Mesendoderm (in vitro differentiated cells): ENCODE measurements around the gene INHBB.

Experiments used
- DNase-seq: peaks from one replicate; pipeline ENCODE4 v3.0.0; 2013
- H2AK5ac ChIP-seq: 2 replicates; pipeline ENCODE4 v1.6.1; 2013; ENCODE audit warnings: low read length, inconsistent platforms
- H2BK120ac ChIP-seq: 2 replicates; pipeline ENCODE4 v1.6.1; 2013; ENCODE audit warnings: low read depth, mild to moderate bottlenecking, low read length, moderate library complexity, mixed read lengths
- H2BK15ac ChIP-seq: replicated peaks from 2 replicates; pipeline ENCODE4 v1.6.1; 2013; ENCODE audit warnings: low read depth, mild to moderate bottlenecking, moderate library complexity
- H2BK5ac ChIP-seq: 2 replicates; pipeline ENCODE4 v1.6.1; 2013; ENCODE audit warnings: low read length, inconsistent platforms
- H3K18ac ChIP-seq: 2 replicates; pipeline ENCODE4 v1.6.1; 2013; ENCODE audit warnings: mild to moderate bottlenecking, low read length, mixed read lengths
- H3K23ac ChIP-seq: one replicate; pipeline ENCODE4 v1.6.1; 2013; ENCODE audit warnings: low read length
- H3K27ac ChIP-seq: 2 replicates; pipeline ENCODE4 v1.5.1; 2013; ENCODE audit warnings: low read depth, mild to moderate bottlenecking, inconsistent platforms, low read length, moderate library complexity
- H3K27me3 ChIP-seq: 2 replicates; pipeline ENCODE4 v1.6.1; 2013; ENCODE audit warnings: low read length, control low read depth, mild to moderate bottlenecking, inconsistent platforms; ENCODE audit not compliant: insufficient read depth, poor library complexity
- H3K36me3 ChIP-seq: 2 replicates; pipeline ENCODE4 v1.6.1; 2013; ENCODE audit warnings: low read length, inconsistent platforms; ENCODE audit not compliant: control insufficient read depth, insufficient read depth
- H3K4ac ChIP-seq: one replicate; pipeline ENCODE4 v1.6.1; 2013; ENCODE audit warnings: low read depth, mild to moderate bottlenecking, low read length, moderate library complexity
- H3K4me1 ChIP-seq: 2 replicates; pipeline ENCODE4 v1.6.1; 2013; ENCODE audit warnings: low read depth, low read length, inconsistent platforms; ENCODE audit not compliant: control insufficient read depth
- H3K4me2 ChIP-seq: 2 replicates; pipeline ENCODE4 v1.6.1; 2013; ENCODE audit warnings: low read length
- H3K4me3 ChIP-seq: 2 replicates; pipeline ENCODE4 v1.5.1; 2013; ENCODE audit warnings: mild to moderate bottlenecking, low read length
- H3K56ac ChIP-seq: one replicate; pipeline ENCODE4 v1.6.1; 2013; ENCODE audit warnings: low read length
- H3K79me1 ChIP-seq: 2 replicates; pipeline ENCODE4 v1.6.1; 2013; ENCODE audit warnings: low read length, inconsistent platforms
- H3K79me2 ChIP-seq: 2 replicates; pipeline ENCODE4 v1.6.1; 2013; ENCODE audit warnings: mild to moderate bottlenecking, low read length; ENCODE audit not compliant: control insufficient read depth, insufficient read depth
- H3K9ac ChIP-seq: 2 replicates; pipeline ENCODE4 v1.6.1; 2013; ENCODE audit warnings: low read length, inconsistent platforms
- H4K5ac ChIP-seq: one replicate; pipeline ENCODE4 v1.6.1; 2013; ENCODE audit warnings: low read length
- H4K8ac ChIP-seq: one replicate; pipeline ENCODE4 v1.6.1; 2013; ENCODE audit warnings: low read depth, mild to moderate bottlenecking, control low read depth, low read length, moderate library complexity
- WGBS: extraction: QIAGEN DNeasy Blood & Tissue Kit; methylation state at CpG from one replicate; pipeline ENCODE4 v1.1.7; 2013; ENCODE audit warnings: low lambda C conversion rate, missing lambda C conversion rate; ENCODE audit not compliant: insufficient coverage; ENCODE audit errors: extremely low coverage; 5-methylcytosine and 5-hydroxymethylcytosine counted together

INHBB gene

DNA sequence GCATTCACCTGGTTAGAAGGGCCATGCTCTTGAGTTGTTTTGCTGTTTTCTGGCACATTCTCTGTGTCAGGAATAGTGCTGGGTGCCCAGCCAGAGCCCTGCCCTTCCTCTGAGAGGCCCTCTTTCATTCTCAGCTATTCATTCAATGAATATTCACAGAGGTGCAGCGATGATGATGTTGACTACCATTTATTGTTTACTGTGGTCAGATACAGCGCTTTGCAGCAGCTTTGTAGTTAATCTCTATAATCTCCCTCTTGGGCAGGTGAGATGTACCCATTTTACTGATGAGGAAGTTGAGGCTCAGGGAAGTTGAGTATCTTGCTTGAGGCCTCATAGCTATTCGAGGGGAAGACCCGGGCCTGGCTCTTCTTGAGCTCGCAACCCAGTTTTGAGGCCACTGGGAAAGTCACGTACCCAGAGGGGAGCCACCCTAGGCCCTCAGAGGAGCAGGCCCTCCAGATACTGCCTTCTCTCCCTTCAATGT is 9.9 kb downstream of the INHBB start:
- H3K9ac ChIP-seq: no peak overlapping the region
- H2BK15ac ChIP-seq: no peak overlapping the region
- no peaks in the 10 kb centered on the region for H3K79me2 ChIP-seq
- no peak overlapping the region for H3K23ac ChIP-seq
- no peak overlapping the region for H4K8ac ChIP-seq
- H2BK5ac ChIP-seq: no peak overlapping the region
- no peaks in the 10 kb centered on the region for H3K4me1 ChIP-seq
- no peak overlapping the region for H3K4ac ChIP-seq
- H3K56ac ChIP-seq: no peak overlapping the region
- H3K27ac ChIP-seq: no peak overlapping the region
- no peak overlapping the region for H3K4me2 ChIP-seq
- no peak for DNase-seq
- H4K5ac ChIP-seq: no peak overlapping the region
- H3K27me3 ChIP-seq: no peaks in the 10 kb centered on the region
- no CpG with 5 or more reads among the region's 6 CpGs for WGBS
- H3K18ac ChIP-seq: no peak overlapping the region
- H3K36me3 ChIP-seq: no peaks in the 10 kb centered on the region
- H2BK120ac ChIP-seq: no peak overlapping the region
- no peak overlapping the region for H2AK5ac ChIP-seq
- H3K4me3 ChIP-seq: no peak overlapping the region
- H3K79me1 ChIP-seq: no peaks in the 10 kb centered on the region

DNA sequence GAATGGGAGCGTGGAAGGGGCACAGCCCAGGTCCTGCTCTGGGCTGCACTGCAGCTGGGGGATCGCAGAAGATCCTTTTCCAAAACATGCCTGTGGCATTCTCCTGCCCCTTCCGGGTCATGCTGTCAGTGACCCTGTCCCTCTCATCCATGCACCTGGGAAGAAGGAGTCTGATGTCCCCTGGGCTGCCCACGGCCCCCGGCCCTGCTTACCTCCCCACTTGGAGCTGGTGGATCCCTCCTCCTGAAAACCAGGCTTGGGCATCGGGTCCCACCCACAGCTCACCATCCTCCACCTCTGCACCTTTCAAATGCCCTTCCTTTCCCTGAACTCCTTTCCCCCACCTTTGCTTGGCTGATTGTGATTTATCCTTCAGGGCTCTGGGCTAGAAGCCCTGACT is 11.8 kb downstream of the INHBB start:
- no peak overlapping the region for H3K4me2 ChIP-seq
- no peak for DNase-seq
- no peak overlapping the region for H3K27ac ChIP-seq
- no peak overlapping the region for H3K23ac ChIP-seq
- no peak overlapping the region for H2AK5ac ChIP-seq
- no peaks in the 10 kb centered on the region for H3K79me2 ChIP-seq
- H3K4me1 ChIP-seq: no peaks in the 10 kb centered on the region
- H2BK15ac ChIP-seq: no peak overlapping the region
- no peak overlapping the region for H3K18ac ChIP-seq
- H3K4ac ChIP-seq: no peak overlapping the region
- no CpG with 5 or more reads among the region's 6 CpGs for whole genome bisulfite sequencing
- no peaks in the 10 kb centered on the region for H3K27me3 ChIP-seq
- H3K36me3 ChIP-seq: no peaks in the 10 kb centered on the region
- no peak overlapping the region for H3K56ac ChIP-seq
- no peak overlapping the region for H2BK120ac ChIP-seq
- no peak overlapping the region for H4K8ac ChIP-seq
- H3K4me3 ChIP-seq: no peak overlapping the region
- H3K79me1 ChIP-seq: no peaks in the 10 kb centered on the region
- H3K9ac ChIP-seq: no peak overlapping the region
- no peak overlapping the region for H4K5ac ChIP-seq
- H2BK5ac ChIP-seq: no peak overlapping the region

DNA sequence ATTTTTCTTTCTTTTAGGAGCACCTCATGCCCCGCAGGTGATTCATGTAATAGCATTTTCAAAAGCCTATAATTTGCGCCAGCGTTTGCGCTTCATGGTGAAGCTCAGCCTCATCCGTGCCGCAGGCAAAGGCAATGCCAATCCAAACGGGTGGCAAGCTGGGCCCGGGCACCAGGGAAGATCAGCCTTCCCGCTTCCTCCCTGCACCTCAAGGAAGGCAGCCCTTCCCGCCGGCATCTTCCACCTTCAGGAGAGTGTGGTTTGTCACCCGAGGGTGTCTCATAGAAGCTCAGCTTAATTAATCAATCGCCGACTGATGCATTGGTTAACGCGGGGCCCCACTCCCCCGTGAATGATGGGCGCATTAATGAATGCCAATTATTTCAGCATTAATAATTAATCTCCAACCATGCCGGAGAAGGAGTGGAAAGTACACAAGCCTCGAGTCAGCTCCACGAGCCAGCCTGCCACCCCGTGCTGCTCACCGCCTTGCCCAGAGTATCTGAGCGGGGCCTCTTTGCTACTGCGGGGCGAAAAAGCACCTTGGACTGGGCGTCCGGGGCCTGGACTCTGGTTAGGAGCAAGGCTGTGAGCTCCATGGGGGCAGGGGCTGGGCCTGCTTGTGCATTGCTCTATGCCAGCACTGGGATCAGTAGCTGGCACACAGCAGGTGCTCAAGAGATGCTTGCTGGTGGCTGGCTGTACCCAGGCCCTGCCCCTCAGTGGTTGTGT is 13.0 kb downstream of the INHBB start:
- WGBS: no CpG with 5 or more reads among the region's 28 CpGs
- H3K27me3 ChIP-seq: no peaks in the 10 kb centered on the region

DNA sequence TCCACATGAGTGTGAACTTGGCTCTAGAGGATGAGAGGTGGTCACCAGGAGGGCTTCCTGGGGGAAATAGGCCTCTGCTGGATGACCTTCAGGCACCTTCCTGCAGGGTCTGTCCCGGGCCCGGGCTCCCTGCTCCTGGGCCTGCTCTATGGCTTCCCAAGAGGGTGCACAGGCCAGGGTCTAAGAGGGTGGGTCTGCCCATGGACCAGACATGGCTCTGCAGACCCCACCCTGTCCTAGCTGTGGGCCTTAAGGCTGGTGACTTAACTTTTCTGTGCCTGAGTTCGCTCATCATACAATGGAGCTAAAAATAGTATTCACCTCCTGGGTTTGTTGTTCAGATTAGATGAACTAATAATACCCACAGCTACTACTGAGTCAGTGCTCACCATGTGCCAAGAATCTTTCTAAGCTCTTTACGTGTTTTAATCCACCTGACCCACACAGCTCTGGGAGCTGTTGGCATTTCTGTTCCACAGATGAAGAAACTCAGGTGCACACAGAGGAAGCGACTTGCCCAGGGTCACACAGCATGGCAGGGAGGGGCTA is 14.4 kb downstream of the INHBB start:
- Histone ChIP-seq H3K79me1 (no peaks in the 10 kb centered on the region), H3K18ac (no peak overlapping the region), H2BK5ac (no peak overlapping the region), H3K23ac (no peak overlapping the region), H4K8ac (no peak overlapping the region), H2BK120ac (no peak overlapping the region), H3K36me3 (no peaks in the 10 kb centered on the region), H3K4me3 (no peak overlapping the region), H2AK5ac (no peak overlapping the region), H3K27me3 (no peaks in the 10 kb centered on the region), H3K4ac (no peak overlapping the region), H3K4me1 (no peaks in the 10 kb centered on the region), H3K56ac (no peak overlapping the region), H3K9ac (no peak overlapping the region), H4K5ac (no peak overlapping the region), H3K4me2 (no peak overlapping the region), H3K79me2 (no peaks in the 10 kb centered on the region), H2BK15ac (no peak overlapping the region), H3K27ac (no peak overlapping the region)
- no peak for DNase-seq
- WGBS: no CpG with 5 or more reads among the region's 5 CpGs

More for the DNA sequence above, 13.0 kb downstream of the INHBB start:
- Histone ChIP-seq H3K27ac (no peak overlapping the region), H3K18ac (no peak overlapping the region), H2BK5ac (no peak overlapping the region), H4K8ac (no peak overlapping the region), H3K4me3 (no peak overlapping the region), H2AK5ac (no peak overlapping the region), H3K4ac (no peak overlapping the region), H2BK120ac (no peak overlapping the region), H3K9ac (no peak overlapping the region), H2BK15ac (no peak overlapping the region), H3K56ac (no peak overlapping the region), H3K79me1 (no peaks in the 10 kb centered on the region), H3K36me3 (no peaks in the 10 kb centered on the region), H4K5ac (no peak overlapping the region), H3K4me1 (no peaks in the 10 kb centered on the region), H3K4me2 (no peak overlapping the region), H3K23ac (no peak overlapping the region), H3K79me2 (no peaks in the 10 kb centered on the region)
- no peak for DNase-seq

DNA sequence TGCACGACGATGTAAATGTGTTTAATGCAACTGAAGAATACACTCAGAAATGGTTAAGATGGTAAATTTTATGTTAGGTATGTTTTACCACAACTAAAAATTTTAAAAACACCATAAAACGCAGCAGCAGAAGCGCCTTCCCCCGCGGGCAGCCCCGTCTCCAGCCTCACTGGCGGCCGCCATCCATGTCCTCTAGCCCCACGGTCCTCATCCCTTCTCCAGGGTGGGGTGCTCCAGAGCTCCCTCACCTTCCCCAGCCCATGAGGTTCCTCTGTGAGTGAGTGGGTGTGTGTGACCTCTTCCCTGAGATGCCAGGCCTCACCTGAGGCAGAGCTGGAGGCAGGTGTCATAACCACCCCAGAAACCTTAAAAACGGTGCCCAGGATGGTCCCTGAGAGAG is 17.0 kb downstream of the INHBB start:
- no peak overlapping the region for H3K18ac ChIP-seq
- no peak overlapping the region for H3K23ac ChIP-seq
- no peaks in the 10 kb centered on the region for H3K27me3 ChIP-seq
- no peaks in the 10 kb centered on the region for H3K79me2 ChIP-seq
- H3K4me2 ChIP-seq: no peak overlapping the region
- DNase-seq: no peak
- H2BK15ac ChIP-seq: no peak overlapping the region
- no peak overlapping the region for H2AK5ac ChIP-seq
- H4K5ac ChIP-seq: no peak overlapping the region
- no peak overlapping the region for H2BK120ac ChIP-seq
- no peaks in the 10 kb centered on the region for H3K79me1 ChIP-seq
- no peak overlapping the region for H3K27ac ChIP-seq
- no peaks in the 10 kb centered on the region for H3K36me3 ChIP-seq
- no peak overlapping the region for H4K8ac ChIP-seq
- no peak overlapping the region for H2BK5ac ChIP-seq
- no CpG with 5 or more reads among the region's 11 CpGs for WGBS
- no peak overlapping the region for H3K4ac ChIP-seq
- H3K56ac ChIP-seq: no peak overlapping the region
- H3K4me1 ChIP-seq: no peaks in the 10 kb centered on the region
- no peak overlapping the region for H3K9ac ChIP-seq
- no peak overlapping the region for H3K4me3 ChIP-seq
